Adrenal gland (tissue), 12 donors: ENCODE measurements around the gene CLASP1. TPM values are rescaled to one million over a fixed set of nuclear protein-coding genes. Genes with fewer than 3 reads are reported as not detected.

Experiments used
- DNase-seq, 7 donors: peaks; one replicate each; pipeline ENCODE4 v3.0.0-alpha.2; 2019 to 2020
- H3K27ac ChIP-seq, 5 donors: fragments of 200-600 bp; sonication (generic) in 4 of 5; 1 replicate in 3 of 5; 2 replicates in 2 of 5; pipeline versions ENCODE4 v1.5.1 to v1.8.0; 2016 to 2020; ENCODE audit warnings: mild to moderate bottlenecking in 1 of 5
- H3K27me3 ChIP-seq: fragments of 200-600 bp; 2 replicates; pipeline ENCODE4 v1.8.0; 2021
- H3K36me3 ChIP-seq, 2 donors: fragments of 200-600 bp; replicated peaks in 1 of 2; 1 replicate in 1 of 2; 2 replicates in 1 of 2; pipeline versions ENCODE4 v1.5.1 to v1.8.0; 2018 to 2022
- H3K4me1 ChIP-seq, 2 donors: fragments of 200-600 bp; replicated peaks in 1 of 2; 1 replicate in 1 of 2; 2 replicates in 1 of 2; pipeline versions ENCODE4 v1.5.1 to v1.8.0; 2018 to 2021
- H3K4me3 ChIP-seq, 4 donors: fragments of 200-600 bp; sonication (generic) in 3 of 4; one replicate each; pipeline ENCODE4 v1.5.1; 2016 to 2018
- H3K9me3 ChIP-seq, 3 donors: fragments of 200-600 bp; sonication (generic) in 1 of 3; replicated peaks in 1 of 3; 1 replicate in 2 of 3; 2 replicates in 1 of 3; pipeline versions ENCODE4 v1.5.1 to v1.8.0; 2016 to 2021
- POLR2A ChIP-seq, 2 donors: fragments of 450-650 bp; IDR thresholded peaks; one replicate each; pipeline ENCODE4 v1.6.1; 2017; ENCODE audit warnings: antibody characterized with exemption in 2 of 2, mild to moderate bottlenecking in 2 of 2, moderate library complexity in 1 of 2
- WGBS, 4 donors: extraction: QIAGEN DNeasy Blood & Tissue Kit in 2 of 4; methylation state at CpG; one replicate each; pipeline versions ENCODE4 v1.1.5 to v1.1.7; 2013 to 2017; 5-methylcytosine and 5-hydroxymethylcytosine counted together
- intact Hi-C, 2 donors: fragments of 100-400 bp; cut with DNase I; formaldehyde crosslinking; loops; one replicate each; pipeline versions ENCODE4 v1.14.1 to v1.15.0; 2022 to 2023
- polyA plus RNA-seq, 3 donors: library from polyadenylated mRNA; stranded (reverse); fragments of 200-250 nt in 2 of 3; fragments of 350-450 nt in 1 of 3; fragmentation: Illumina TruSeq in 1 of 3; extraction: RNeasy Lipid Tissue Mini Kit (QIAGEN cat#74804) in 1 of 3; gene quantifications; one replicate each; pipeline ENCODE4 v1.2.3, GENCODE V29; 2013 to 2014
- total RNA-seq, 9 donors: library from RNA; depleted of rRNA in 4 of 9; stranded (reverse); fragments of >200 nt in 4 of 9; fragments of 120-200 nt in 1 of 9; fragmentation: NEBNext Ultra II Directional in 1 of 9; extraction: Animal tissue kit (Norgen Biotek cat#: 25700) in 1 of 9; gene quantifications; one replicate each; pipeline versions ENCODE4 v1.1.0 to v1.2.4, GENCODE V29; 2013 to 2023
- TF ChIP-seq, protein P1 (sequence below), 6 experiments: fragments of 450-650 bp in 4 of 6; fragments of 200-600 bp in 2 of 6; sonication (generic) in 1 of 6; IDR thresholded peaks; 1 replicate in 5 of 6; 2 replicates in 1 of 6; pipeline versions ENCODE4 v1.5.1 to v1.8.0; 2016 to 2021; ENCODE audit warnings: antibody characterized with exemption in 6 of 6, mild to moderate bottlenecking in 2 of 6, moderate library complexity in 1 of 6
- donor health status: healthy with polysubstance abuse.
- donor health status: Bipolar disorder and iron deficiency.
- donor health status: DM: yes; HTN: yes; CAD: no.
- donor health status: DM: no; HTN: no; CAD: no.
- donor health status: DM: no; HTN: no; CAD: no.
- donor health status: DM: yes; HTN: yes; CAD: no.

Gene CLASP1
- total and polyA plus RNA-seq, 12 donors = 14.9 to 66.1 (median 53.4) TPM

GRCh38 chr2:121489911-121490583 is 159.2 kb downstream of the CLASP1 start:
- Histone ChIP-seq H3K27me3 (no peaks in the 10 kb centered on the region), H3K36me3 (no peaks in the 10 kb centered on the region), H3K4me1 (peaks cover 5 to 51% of the 10 kb centered on the region in 2 donors), H3K9me3 (no peaks in the 10 kb centered on the region), H3K4me3 (no peak overlapping the region), H3K27ac (no peak overlapping the region)
- DNase-seq = no peak
- TF ChIP-seq, protein P1, sequence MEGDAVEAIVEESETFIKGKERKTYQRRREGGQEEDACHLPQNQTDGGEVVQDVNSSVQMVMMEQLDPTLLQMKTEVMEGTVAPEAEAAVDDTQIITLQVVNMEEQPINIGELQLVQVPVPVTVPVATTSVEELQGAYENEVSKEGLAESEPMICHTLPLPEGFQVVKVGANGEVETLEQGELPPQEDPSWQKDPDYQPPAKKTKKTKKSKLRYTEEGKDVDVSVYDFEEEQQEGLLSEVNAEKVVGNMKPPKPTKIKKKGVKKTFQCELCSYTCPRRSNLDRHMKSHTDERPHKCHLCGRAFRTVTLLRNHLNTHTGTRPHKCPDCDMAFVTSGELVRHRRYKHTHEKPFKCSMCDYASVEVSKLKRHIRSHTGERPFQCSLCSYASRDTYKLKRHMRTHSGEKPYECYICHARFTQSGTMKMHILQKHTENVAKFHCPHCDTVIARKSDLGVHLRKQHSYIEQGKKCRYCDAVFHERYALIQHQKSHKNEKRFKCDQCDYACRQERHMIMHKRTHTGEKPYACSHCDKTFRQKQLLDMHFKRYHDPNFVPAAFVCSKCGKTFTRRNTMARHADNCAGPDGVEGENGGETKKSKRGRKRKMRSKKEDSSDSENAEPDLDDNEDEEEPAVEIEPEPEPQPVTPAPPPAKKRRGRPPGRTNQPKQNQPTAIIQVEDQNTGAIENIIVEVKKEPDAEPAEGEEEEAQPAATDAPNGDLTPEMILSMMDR (IDR thresholded peaks at IDR 0.05) = no peak
- no peak for TF ChIP-seq POLR2A (IDR thresholded peaks at IDR 0.05)
- intact Hi-C loops = no loop called here
- 61 to 69% (median 61%) methylated on average over 2 of the region's 2 CpGs for WGBS, 4 donors

GRCh38 chr2:121489284-121489683 is 160.0 kb downstream of the CLASP1 start:
- no peaks in the 10 kb centered on the region for H3K27me3 ChIP-seq
- no peak overlapping the region for H3K27ac ChIP-seq
- H3K4me1 ChIP-seq = peaks cover 5 to 51% of the 10 kb centered on the region in 2 donors
- TF ChIP-seq POLR2A (IDR thresholded peaks at IDR 0.05) = no peak
- TF ChIP-seq, protein P1 (IDR thresholded peaks at IDR 0.05) = no peak
- H3K9me3 ChIP-seq = no peaks in the 10 kb centered on the region
- no peaks in the 10 kb centered on the region for H3K36me3 ChIP-seq
- H3K4me3 ChIP-seq = no peak overlapping the region
- peak in 1 of 7 donors; percentile 12 for DNase-seq
- intact Hi-C loops = no loop called here
- 69 to 92% (median 86%) methylated on average over 1 of the region's 1 CpG for WGBS, 4 donors

- TF ChIP-seq POLR2A (IDR thresholded peaks at IDR 0.05) = no peak
- TF ChIP-seq, protein P1 (IDR thresholded peaks at IDR 0.05) = no peak
- Histone ChIP-seq H3K27me3 (no peaks in the 10 kb centered on the region), H3K9me3 (no peaks in the 10 kb centered on the region), H3K4me1 (peaks cover 9 to 48% of the 10 kb centered on the region in 2 donors), H3K36me3 (no peaks in the 10 kb centered on the region), H3K27ac (peak overlapping the region in 1 of 5 donors; percentile 2), H3K4me3 (no peak overlapping the region)
- no peak for DNase-seq
- intact Hi-C loops = no loop called here
Measured at GRCh38 chr2:121486191-121486790, 163.0 kb downstream of the CLASP1 start.

- Histone ChIP-seq H3K9me3 (no peaks in the 10 kb centered on the region), H3K27me3 (no peaks in the 10 kb centered on the region), H3K36me3 (no peaks in the 10 kb centered on the region), H3K4me1 (peaks cover 10 to 55% of the 10 kb centered on the region in 2 donors), H3K27ac (no peak overlapping the region), H3K4me3 (no peak overlapping the region)
- intact Hi-C loops = no loop called here
- DNase-seq = no peak
- TF ChIP-seq, protein P1 (IDR thresholded peaks at IDR 0.05) = no peak
- no peak for TF ChIP-seq POLR2A (IDR thresholded peaks at IDR 0.05)
Measured at GRCh38 chr2:121485039-121485438, 164.2 kb downstream of the CLASP1 start.
